ENCODE measurements around the gene ACTC1. TPM values are rescaled to one million over a fixed set of nuclear protein-coding genes. Genes with fewer than 3 reads are reported as not detected.

ACTC1 gene
- total RNA-seq, 1 donor from 2014 or later: 2.4 TPM

DNA sequence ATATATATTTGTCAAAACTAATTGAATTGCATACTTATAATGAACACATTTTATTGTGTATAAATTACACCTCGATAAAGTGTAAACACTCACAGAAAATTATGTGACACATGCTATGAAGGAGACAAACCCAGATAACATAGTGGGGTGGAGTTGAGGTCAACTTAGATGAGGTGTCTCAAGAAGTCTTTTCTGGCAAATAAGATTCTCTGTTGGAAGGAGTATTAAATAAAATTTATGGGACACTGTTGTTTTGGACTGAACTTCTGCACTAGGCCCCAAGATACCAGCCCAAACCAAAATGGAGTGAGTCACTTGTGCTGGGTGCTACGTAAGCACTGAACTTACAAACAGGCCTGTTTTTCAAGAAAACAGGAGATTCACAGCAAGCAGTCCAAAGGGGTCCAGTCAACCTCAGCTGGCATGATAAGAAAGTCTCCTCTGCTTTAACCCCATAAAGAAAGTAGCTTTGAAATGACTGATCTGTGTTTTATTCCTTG is 18.7 kb downstream of the ACTC1 start:
- H3K27ac Mint-ChIP-seq (ENCODE audit: unreplicated experiment): no peak overlapping the region
- TF ChIP-seq, protein P1, sequence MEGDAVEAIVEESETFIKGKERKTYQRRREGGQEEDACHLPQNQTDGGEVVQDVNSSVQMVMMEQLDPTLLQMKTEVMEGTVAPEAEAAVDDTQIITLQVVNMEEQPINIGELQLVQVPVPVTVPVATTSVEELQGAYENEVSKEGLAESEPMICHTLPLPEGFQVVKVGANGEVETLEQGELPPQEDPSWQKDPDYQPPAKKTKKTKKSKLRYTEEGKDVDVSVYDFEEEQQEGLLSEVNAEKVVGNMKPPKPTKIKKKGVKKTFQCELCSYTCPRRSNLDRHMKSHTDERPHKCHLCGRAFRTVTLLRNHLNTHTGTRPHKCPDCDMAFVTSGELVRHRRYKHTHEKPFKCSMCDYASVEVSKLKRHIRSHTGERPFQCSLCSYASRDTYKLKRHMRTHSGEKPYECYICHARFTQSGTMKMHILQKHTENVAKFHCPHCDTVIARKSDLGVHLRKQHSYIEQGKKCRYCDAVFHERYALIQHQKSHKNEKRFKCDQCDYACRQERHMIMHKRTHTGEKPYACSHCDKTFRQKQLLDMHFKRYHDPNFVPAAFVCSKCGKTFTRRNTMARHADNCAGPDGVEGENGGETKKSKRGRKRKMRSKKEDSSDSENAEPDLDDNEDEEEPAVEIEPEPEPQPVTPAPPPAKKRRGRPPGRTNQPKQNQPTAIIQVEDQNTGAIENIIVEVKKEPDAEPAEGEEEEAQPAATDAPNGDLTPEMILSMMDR (conservative IDR thresholded peaks at IDR 0.05): no peak
- no peak overlapping the region for H3K4me3 Mint-ChIP-seq
- peaks cover 11% of the 10 kb centered on the region for H3K9me3 Mint-ChIP-seq
- no peaks in the 10 kb centered on the region for H3K4me1 Mint-ChIP-seq
- DNase-seq (ENCODE audit: low read depth, low spot score): no peak
- H3K27me3 Mint-ChIP-seq (ENCODE audit: low read depth): peaks cover 29% of the 10 kb centered on the region
- no peaks in the 10 kb centered on the region for H3K36me3 Mint-ChIP-seq (ENCODE audit: low read depth)

DNA sequence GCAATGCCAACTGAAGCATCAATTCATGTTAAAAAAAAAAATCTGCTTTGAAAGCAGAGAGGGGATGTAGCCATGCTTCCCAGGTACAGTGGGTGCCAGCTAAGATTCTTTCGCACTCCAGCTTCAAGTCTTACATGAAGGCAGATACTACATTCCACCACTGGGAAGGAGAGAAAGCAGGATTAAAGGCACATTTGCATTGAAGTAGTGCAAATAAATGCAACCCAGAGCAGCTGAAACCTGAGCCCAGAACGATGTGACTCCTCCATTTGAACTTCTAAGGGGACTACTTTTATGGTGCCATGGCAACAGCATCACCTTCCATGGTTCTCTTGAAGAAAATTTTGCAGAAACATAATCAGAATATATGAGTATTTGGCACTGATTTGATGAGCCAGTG is 21.4 kb downstream of the ACTC1 start:
- Mint-ChIP-seq H3K36me3 (ENCODE audit: low read depth) (no peaks in the 10 kb centered on the region), H3K9me3 (no peaks in the 10 kb centered on the region), H3K4me3 (no peak overlapping the region), H3K27ac (ENCODE audit: unreplicated experiment) (no peak overlapping the region), H3K4me1 (peaks cover 14% of the 10 kb centered on the region), H3K27me3 (ENCODE audit: low read depth) (peaks cover 21% of the 10 kb centered on the region)
- TF ChIP-seq, protein P1 (conservative IDR thresholded peaks at IDR 0.05): no peak
- DNase-seq (ENCODE audit: low read depth, low spot score): no peak

DNA sequence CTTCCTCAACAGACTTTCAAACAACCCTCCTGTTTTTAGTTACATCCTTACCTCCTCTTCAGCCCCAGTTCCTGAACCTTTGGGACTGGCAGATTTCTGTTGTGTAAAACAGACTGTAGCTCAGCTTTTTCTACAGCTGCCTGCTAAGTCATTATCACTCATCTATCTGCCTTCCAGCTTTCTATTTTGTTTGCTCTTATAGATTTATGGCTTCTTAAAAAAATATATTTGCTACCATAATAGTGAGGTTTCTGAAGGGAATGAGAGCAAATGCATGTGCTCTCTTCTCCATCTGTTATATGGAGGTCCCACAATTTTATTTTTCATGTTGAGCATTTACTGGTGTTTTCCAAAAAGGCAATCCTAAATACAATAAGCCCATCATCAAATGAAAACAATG is 22.3 kb downstream of the ACTC1 start:
- Mint-ChIP-seq H3K36me3 (ENCODE audit: low read depth) (no peaks in the 10 kb centered on the region), H3K4me1 (peaks cover 23% of the 10 kb centered on the region), H3K27me3 (ENCODE audit: low read depth) (peaks cover 21% of the 10 kb centered on the region), H3K9me3 (no peaks in the 10 kb centered on the region), H3K27ac (ENCODE audit: unreplicated experiment) (no peak overlapping the region), H3K4me3 (no peak overlapping the region)
- TF ChIP-seq, protein P1 (conservative IDR thresholded peaks at IDR 0.05): no peak
- no peak for DNase-seq (ENCODE audit: low read depth, low spot score)

DNA sequence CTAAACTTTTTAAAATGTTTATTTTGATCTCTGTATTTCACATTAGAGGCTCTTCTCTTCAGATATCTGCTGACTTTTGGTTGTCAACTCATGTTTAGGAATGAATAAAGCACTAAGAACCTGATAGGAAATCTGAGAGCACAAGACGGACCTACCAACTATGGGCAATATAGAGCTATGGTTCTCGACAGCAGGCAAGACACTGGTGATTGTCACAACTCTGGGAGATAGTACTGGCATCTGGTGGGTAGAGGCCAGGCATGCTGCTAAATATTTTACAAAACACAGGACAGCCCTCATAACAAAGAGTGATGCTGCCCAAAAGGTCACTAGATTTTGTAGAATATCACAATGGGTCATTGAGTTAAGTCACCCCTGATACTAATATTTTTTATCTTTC is 23.0 kb downstream of the ACTC1 start:
- H3K27ac Mint-ChIP-seq (ENCODE audit: unreplicated experiment): no peak overlapping the region
- no peaks in the 10 kb centered on the region for H3K9me3 Mint-ChIP-seq
- H3K4me3 Mint-ChIP-seq: no peak overlapping the region
- H3K36me3 Mint-ChIP-seq (ENCODE audit: low read depth): no peaks in the 10 kb centered on the region
- H3K27me3 Mint-ChIP-seq (ENCODE audit: low read depth): peaks cover 21% of the 10 kb centered on the region
- DNase-seq (ENCODE audit: low read depth, low spot score): no peak
- peaks cover 25% of the 10 kb centered on the region for H3K4me1 Mint-ChIP-seq
- TF ChIP-seq, protein P1 (conservative IDR thresholded peaks at IDR 0.05): no peak

DNA sequence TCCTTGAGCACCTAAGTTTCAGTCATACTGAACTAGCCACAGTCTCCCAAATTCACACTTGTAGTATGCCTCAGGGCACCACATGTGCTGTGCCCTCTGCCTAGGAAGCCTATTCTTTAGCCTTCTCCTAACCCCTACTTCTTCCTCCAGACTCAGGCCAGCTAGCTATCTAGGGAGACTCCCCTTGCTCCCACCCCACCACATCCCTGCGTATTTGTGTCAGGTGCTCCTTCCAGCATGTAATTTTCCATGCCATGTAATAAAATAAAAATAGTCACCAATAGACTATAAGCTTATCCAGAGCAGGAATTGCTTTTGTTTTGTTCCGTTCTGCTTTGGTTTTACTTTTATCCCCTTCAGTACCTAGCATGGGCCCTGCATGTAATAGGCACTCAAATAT is 25.6 kb downstream of the ACTC1 start:
- Mint-ChIP-seq H3K27me3 (ENCODE audit: low read depth) (peaks cover 13% of the 10 kb centered on the region), H3K9me3 (no peaks in the 10 kb centered on the region), H3K36me3 (ENCODE audit: low read depth) (no peaks in the 10 kb centered on the region), H3K4me3 (no peak overlapping the region), H3K27ac (ENCODE audit: unreplicated experiment) (no peak overlapping the region), H3K4me1 (peaks cover 25% of the 10 kb centered on the region)
- TF ChIP-seq, protein P1 (conservative IDR thresholded peaks at IDR 0.05): no peak
- DNase-seq (ENCODE audit: low read depth, low spot score): no peak

DNA sequence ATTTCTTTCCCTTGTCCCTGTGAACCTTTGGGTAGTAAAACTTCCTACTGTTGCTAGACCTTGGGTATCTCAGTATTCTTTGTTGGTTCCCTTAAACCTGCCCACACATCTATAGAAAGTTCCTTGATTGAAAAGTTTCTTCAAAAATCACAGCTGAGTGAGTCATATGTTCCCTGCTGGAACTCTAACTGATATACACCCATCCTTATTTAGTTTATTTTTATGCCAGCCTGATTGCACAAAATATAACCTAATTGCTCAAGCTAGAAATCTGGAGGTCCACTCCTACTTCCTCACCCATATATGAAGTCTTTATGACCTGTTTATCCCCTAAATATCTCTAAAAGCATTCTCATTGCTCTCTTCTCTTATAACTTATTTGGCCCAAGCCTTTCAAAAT is 26.8 kb downstream of the ACTC1 start:
- Mint-ChIP-seq H3K4me3 (no peak overlapping the region), H3K27me3 (ENCODE audit: low read depth) (peaks cover 9% of the 10 kb centered on the region), H3K4me1 (peaks cover 25% of the 10 kb centered on the region), H3K9me3 (no peaks in the 10 kb centered on the region), H3K27ac (ENCODE audit: unreplicated experiment) (no peak overlapping the region), H3K36me3 (ENCODE audit: low read depth) (no peaks in the 10 kb centered on the region)
- TF ChIP-seq, protein P1 (conservative IDR thresholded peaks at IDR 0.05): no peak
- no peak for DNase-seq (ENCODE audit: low read depth, low spot score)
